Small intestine (tissue), 7 donors: ENCODE data around the gene CTNNB1. TPM values are rescaled to one million over a fixed set of nuclear protein-coding genes. Genes with fewer than 3 reads are reported as not detected.

Experiments used
- DNase-seq, 2 donors: peaks; one replicate each; pipeline versions ENCODE4 v3.0.0 to v3.0.0-alpha.2; 2013
- FAIRE-seq: peaks from 2 replicates; lab custom pipeline; 2012; peaks lifted over from hg19 to GRCh38; lab: Jason Lieb, UNC
- H3K27ac ChIP-seq, 3 donors: one replicate each; pipeline ENCODE4 v1.5.1; 2013; ENCODE audit warnings: low read length in 2 of 3, mild to moderate bottlenecking in 2 of 3, control low read depth in 1 of 3, inconsistent platforms in 1 of 3, low read depth in 1 of 3, moderate library complexity in 1 of 3
- H3K27me3 ChIP-seq, 3 donors: one replicate each; pipeline ENCODE4 v1.6.1; 2013; ENCODE audit warnings: low read length in 3 of 3, inconsistent platforms in 1 of 3; ENCODE audit not compliant: control insufficient read depth in 3 of 3, insufficient read depth in 3 of 3
- H3K36me3 ChIP-seq, 3 donors: one replicate each; pipeline ENCODE4 v1.6.1; 2013; ENCODE audit warnings: low read length in 3 of 3, inconsistent platforms in 1 of 3, low read depth in 1 of 3, mild to moderate bottlenecking in 1 of 3, moderate library complexity in 1 of 3; ENCODE audit not compliant: control insufficient read depth in 3 of 3, insufficient read depth in 2 of 3
- H3K4me1 ChIP-seq, 3 donors: one replicate each; pipeline ENCODE4 v1.6.1; 2013; ENCODE audit warnings: low read length in 2 of 3, inconsistent platforms in 1 of 3, low read depth in 1 of 3, mild to moderate bottlenecking in 1 of 3, moderate library complexity in 1 of 3; ENCODE audit not compliant: control insufficient read depth in 3 of 3, insufficient read depth in 2 of 3
- H3K4me3 ChIP-seq, 3 donors: one replicate each; pipeline ENCODE4 v1.5.1; 2013; ENCODE audit warnings: low read length in 3 of 3, control low read depth in 1 of 3, inconsistent platforms in 1 of 3, low read depth in 1 of 3, mild to moderate bottlenecking in 1 of 3, moderate library complexity in 1 of 3
- H3K9me3 ChIP-seq, 2 donors: one replicate each; pipeline ENCODE4 v1.6.1; 2013; ENCODE audit warnings: low read depth in 1 of 2, low read length in 1 of 2; ENCODE audit not compliant: control insufficient read depth in 2 of 2, insufficient read depth in 1 of 2
- WGBS, 3 donors: extraction: QIAGEN DNeasy Blood & Tissue Kit; methylation state at CpG; one replicate each; pipeline ENCODE4 v1.1.7; 2013; 5-methylcytosine and 5-hydroxymethylcytosine counted together
- polyA plus RNA-seq, 4 donors: library from polyadenylated mRNA; stranded (reverse) in 3 of 4; unstranded in 1 of 4; fragments of 200-250 nt in 3 of 4; fragments of 120-200 nt in 1 of 4; gene quantifications; one replicate each; pipeline versions ENCODE4 v1.2.1 to v1.2.3, GENCODE V29; 2013
- donor health status: healthy with polysubstance abuse.
- donor health status: control.
- donor health status: control.
- donor health status: Bipolar disorder and iron deficiency.
- donor health status: healthy.

Gene CTNNB1
- polyA plus RNA-seq, 4 donors, result 226 to 439 (median 392) TPM

GRCh38 chr3:41182504-41183059 lies 16.7 kb upstream of the CTNNB1 start:
- H3K36me3 ChIP-seq, result no peaks in the 10 kb centered on the region
- no peaks in the 10 kb centered on the region for H3K9me3 ChIP-seq
- H3K4me3 ChIP-seq, result no peak overlapping the region
- 62 to 72% (median 70%) methylated on average over 5 of the region's 5 CpGs for WGBS, 3 donors
- H3K27me3 ChIP-seq, result peaks cover 0 to 1% (median 0%) of the 10 kb centered on the region in 3 donors
- no peak for FAIRE-seq
- no peak overlapping the region for H3K27ac ChIP-seq
- H3K4me1 ChIP-seq, result peaks cover 0 to 7% (median 3%) of the 10 kb centered on the region in 3 donors
- no peak for DNase-seq

GRCh38 chr3:41184394-41184793 lies 14.9 kb upstream of the CTNNB1 start:
- Histone ChIP-seq H3K27me3 (peaks cover 0 to 1% (median 0%) of the 10 kb centered on the region in 3 donors), H3K4me1 (peaks cover 0 to 7% (median 3%) of the 10 kb centered on the region in 3 donors), H3K36me3 (no peaks in the 10 kb centered on the region), H3K27ac (no peak overlapping the region), H3K9me3 (no peaks in the 10 kb centered on the region), H3K4me3 (no peak overlapping the region)
- FAIRE-seq (no peak), DNase-seq (no peak)
- 62 to 72% (median 67%) methylated on average over 1 of the region's 1 CpG for WGBS, 3 donors

DNA sequence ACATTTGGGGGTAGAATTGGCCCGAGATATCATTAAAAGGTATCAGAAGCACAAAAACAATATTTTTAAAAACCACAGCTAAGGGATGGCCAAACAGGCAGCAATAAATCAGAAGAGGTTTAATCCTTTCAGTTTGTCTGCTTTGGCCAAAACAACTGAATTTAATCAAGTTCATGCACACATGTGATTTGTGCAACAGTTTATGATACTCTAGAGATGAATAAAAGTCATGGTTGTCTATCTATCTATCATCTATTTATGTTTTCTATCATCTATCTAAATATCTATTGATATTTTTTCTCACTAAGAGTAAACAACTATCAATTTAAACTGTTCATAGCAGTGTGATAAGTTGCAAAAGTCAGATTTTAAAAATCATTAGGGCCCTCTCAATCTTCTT lies 13.0 kb upstream of the CTNNB1 start:
- Histone ChIP-seq H3K27ac (no peak overlapping the region), H3K4me3 (no peak overlapping the region), H3K36me3 (no peaks in the 10 kb centered on the region), H3K27me3 (peaks cover 0 to 1% (median 0%) of the 10 kb centered on the region in 3 donors), H3K4me1 (peaks cover 0 to 3% (median 0%) of the 10 kb centered on the region in 3 donors), H3K9me3 (no peaks in the 10 kb centered on the region)
- FAIRE-seq (no peak), DNase-seq (no peak)
- WGBS, 3 donors, result 82 to 95% (median 93%) methylated on average over 1 of the region's 1 CpG

DNA sequence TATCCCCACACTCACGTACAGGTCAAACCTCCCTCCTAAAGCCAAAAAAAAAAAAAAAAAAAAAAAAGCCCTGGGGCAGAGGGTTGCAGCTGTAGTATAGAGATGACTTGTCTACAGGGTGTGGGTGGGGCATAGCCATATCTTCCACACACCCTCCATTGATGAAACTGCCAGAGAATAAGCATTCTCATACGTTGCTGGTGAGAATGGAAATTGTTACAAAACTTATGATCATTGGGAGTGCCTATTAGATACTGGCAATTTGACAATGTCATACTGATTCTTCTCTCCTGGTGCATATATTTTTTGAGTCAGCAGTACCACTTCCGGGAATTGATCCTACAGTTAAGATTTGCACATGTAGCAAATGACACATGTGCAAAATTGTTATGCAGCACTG lies 11.0 kb upstream of the CTNNB1 start:
- no peak for DNase-seq
- no peak overlapping the region for H3K4me3 ChIP-seq
- H3K27me3 ChIP-seq, result peaks cover 0 to 1% (median 0%) of the 10 kb centered on the region in 3 donors
- FAIRE-seq, result no peak
- H3K4me1 ChIP-seq, result no peaks in the 10 kb centered on the region
- H3K27ac ChIP-seq, result no peak overlapping the region
- no peaks in the 10 kb centered on the region for H3K9me3 ChIP-seq
- WGBS, 3 donors, result 62 to 68% (median 66%) methylated on average over 3 of the region's 3 CpGs
- H3K36me3 ChIP-seq, result no peaks in the 10 kb centered on the region

DNA sequence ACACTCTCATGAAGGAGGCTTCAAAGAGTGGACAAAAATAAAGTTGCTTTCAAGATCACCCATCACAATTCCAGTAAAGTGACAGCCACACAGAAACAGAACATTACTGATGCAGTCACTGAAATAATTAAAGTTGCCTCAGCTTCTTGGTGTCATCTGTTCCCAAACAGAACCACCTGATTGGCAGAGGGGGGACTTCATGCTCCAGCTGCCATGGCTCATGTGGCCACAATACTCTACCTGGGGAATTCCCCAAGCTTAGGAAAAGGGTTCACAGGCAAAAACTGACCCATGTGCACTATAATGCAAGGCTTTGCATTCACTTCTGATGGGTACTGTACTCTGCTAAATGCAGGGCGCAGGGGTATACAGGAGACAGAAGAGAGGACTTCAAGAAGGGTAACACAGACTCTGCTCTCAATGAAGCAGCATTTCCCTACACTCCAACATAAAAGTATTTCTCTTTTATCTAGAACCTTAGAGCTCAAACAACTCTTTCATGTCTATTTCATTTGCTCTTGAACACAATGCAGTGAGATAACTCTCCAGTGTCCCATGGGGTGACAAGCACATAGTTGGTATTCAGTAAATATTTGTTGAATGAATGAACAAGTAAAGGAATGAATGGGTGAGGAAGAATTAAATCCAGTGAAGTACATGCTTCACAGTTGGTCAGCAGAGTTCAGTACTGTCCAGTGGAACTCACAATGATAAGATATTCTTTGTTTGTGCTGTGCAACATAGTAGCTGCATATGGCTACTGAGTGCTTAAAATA lies 8.6 kb upstream of the CTNNB1 start:
- no peak for DNase-seq
- H3K36me3 ChIP-seq, result no peaks in the 10 kb centered on the region
- no peaks in the 10 kb centered on the region for H3K4me1 ChIP-seq
- H3K4me3 ChIP-seq, result no peak overlapping the region
- no peaks in the 10 kb centered on the region for H3K27me3 ChIP-seq
- no peaks in the 10 kb centered on the region for H3K9me3 ChIP-seq
- H3K27ac ChIP-seq, result no peak overlapping the region
- WGBS, 3 donors, result 94 to 100% (median 95%) methylated on average over 1 of the region's 1 CpG
- no peak for FAIRE-seq

DNA sequence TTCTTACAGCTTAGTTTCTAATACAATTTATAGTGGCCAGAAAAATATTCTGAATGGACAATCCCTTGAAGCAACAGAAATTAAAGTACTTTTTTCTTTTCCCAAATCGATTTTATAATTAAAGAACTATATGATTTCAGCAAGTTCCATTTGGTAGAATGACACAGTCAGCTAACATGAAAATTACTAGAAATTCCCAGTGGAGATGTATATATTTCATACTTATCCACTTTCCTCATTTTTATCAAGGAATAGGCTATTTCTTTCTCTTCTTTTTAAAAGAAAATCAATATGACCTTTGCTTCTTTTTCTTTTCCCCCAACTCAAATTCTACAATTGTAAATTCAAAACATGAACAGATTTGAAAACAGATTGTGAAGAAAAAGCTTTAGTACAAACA lies 6.4 kb upstream of the CTNNB1 start:
- H3K36me3 ChIP-seq, result no peaks in the 10 kb centered on the region
- no peaks in the 10 kb centered on the region for H3K9me3 ChIP-seq
- no peak overlapping the region for H3K27ac ChIP-seq
- no peaks in the 10 kb centered on the region for H3K4me1 ChIP-seq
- no peak overlapping the region for H3K4me3 ChIP-seq
- 79 to 94% (median 91%) methylated on average over 1 of the region's 1 CpG for WGBS, 3 donors
- FAIRE-seq (no peak), DNase-seq (no peak)
- H3K27me3 ChIP-seq, result no peaks in the 10 kb centered on the region

GRCh38 chr3:41193794-41194539 lies 5.3 kb upstream of the CTNNB1 start:
- no peaks in the 10 kb centered on the region for H3K4me1 ChIP-seq
- no peak for DNase-seq
- no peak for FAIRE-seq
- H3K36me3 ChIP-seq, result no peaks in the 10 kb centered on the region
- no peak overlapping the region for H3K4me3 ChIP-seq
- H3K27ac ChIP-seq, result no peak overlapping the region
- no peaks in the 10 kb centered on the region for H3K27me3 ChIP-seq
- 75 to 81% (median 76%) methylated on average over 4 of the region's 4 CpGs for WGBS, 3 donors
- H3K9me3 ChIP-seq, result no peaks in the 10 kb centered on the region

DNA sequence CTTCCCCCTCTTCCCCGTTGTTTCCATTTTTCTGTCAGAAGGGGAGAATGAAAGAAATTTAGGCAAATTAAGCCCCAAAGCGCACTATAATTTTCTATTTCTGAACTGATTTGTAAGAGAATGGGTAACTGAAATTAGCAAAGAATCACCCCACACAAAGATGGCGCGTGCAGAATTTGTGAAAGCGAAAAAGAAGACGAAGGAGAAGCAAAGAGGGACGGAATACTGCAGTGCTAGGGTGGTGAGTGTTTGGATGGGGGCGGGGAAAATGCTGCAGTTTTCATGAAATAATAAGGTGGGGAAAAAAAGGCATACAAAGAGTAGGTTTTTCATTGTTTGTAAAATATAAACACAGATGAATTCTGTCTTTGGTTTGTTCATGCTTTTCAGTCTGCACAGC lies 4.6 kb upstream of the CTNNB1 start:
- 93 to 95% (median 93%) methylated on average over 8 of the region's 8 CpGs for WGBS, 3 donors
- no peaks in the 10 kb centered on the region for H3K4me1 ChIP-seq
- FAIRE-seq, result no peak

More for the DNA sequence above, 4.6 kb upstream of the CTNNB1 start:
- Histone ChIP-seq H3K36me3 (no peaks in the 10 kb centered on the region), H3K4me3 (no peak overlapping the region), H3K27me3 (no peaks in the 10 kb centered on the region), H3K9me3 (no peaks in the 10 kb centered on the region), H3K27ac (no peak overlapping the region)
- no peak for DNase-seq
